HG03565 (cell line): ENCODE data around the gene AGMO.

Experiments used
- ATAC-seq: cut with Tn5 transposase; IDR thresholded peaks from one replicate; pipeline ENCODE4 v1.9.1; 2021; ENCODE audit warnings: mild to moderate bottlenecking, moderate library complexity; ENCODE audit not compliant: unreplicated experiment

AGMO gene

GRCh38 chr7:15166620-15167019 is 395.2 kb downstream of the AGMO start:
- ATAC-seq: no peak

GRCh38 chr7:15159261-15159660 is 402.6 kb downstream of the AGMO start:
- no peak for ATAC-seq

- no peak for ATAC-seq
Measured at GRCh38 chr7:15158141-15158810, 403.5 kb downstream of the AGMO start.
